ENCODE data around the gene DRC7.

DNA sequence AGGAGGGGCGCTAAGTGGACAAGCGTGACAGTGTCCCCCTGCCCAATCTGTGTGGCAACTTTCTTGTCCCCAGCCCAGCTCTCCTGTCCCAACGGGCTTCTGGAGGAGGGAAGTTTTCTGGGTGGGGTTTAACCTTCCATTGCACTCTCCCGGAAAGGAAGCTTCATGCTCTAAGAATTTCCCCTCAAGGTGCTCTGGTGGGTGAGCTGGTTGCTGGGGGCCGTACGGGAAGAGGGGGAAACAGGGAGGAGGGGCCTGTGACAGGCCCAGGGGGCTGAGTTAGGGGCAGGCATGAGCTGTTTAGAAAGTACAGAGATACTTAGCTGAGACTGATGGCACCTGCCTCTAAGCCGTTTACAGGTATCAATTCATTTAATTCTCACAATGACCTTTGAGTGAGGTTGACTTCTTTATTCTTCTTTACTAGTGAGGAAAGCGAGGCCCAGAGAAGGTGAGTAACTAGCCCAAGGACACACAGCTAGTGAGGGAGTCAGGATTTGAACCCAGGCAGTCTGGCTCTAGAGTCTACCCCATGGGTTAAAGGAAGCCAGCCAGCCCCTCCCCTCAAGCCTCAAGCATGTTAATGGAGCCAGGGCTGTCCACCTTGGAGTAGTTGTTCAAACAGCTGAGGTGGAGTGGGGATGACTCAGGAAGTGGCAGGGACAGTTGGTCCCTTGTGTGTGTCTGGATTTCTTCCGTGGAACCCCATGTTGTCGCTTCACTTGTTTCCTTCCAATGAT is 47.3 kb upstream of the DRC7 start:
- TF ChIP-seq POLR2AphosphoS5 (IDR thresholded peaks at IDR 0.05; ENCODE audit: low read depth, low read length) (no peak), POLR2A (IDR thresholded peaks at IDR 0.05; ENCODE audit: low read depth, low read length) (no peak), POU2F2 (IDR thresholded peaks at IDR 0.05; ENCODE audit: low read depth, low read length) (no peak), TAF1 (IDR thresholded peaks at IDR 0.05; ENCODE audit: low read depth, low read length) (no peak)
